GM23338 (cell line): ENCODE measurements around the gene MIEF2.

ENCODE experiments used
- CREB1 ChIP-seq: fragments of 250-450 bp; sonication (Bioruptor Pico); IDR thresholded peaks from 2 replicates; pipeline ENCODE4 v1.5.0; 2020; ENCODE audit warnings: low read depth, mild to moderate bottlenecking, moderate library complexity
- ETS1 ChIP-seq: IDR thresholded peaks from 2 replicates; pipeline ENCODE4 v1.6.1; 2016; ENCODE audit warnings: antibody characterized with exemption
- EZH2 ChIP-seq: fragments of 200-600 bp; sonication (generic); IDR thresholded peaks from one replicate; pipeline ENCODE4 v1.8.0; 2017; ENCODE audit warnings: antibody characterized with exemption, mild to moderate bottlenecking, low read depth; ENCODE audit not compliant: unreplicated experiment
- EZH2phosphoT487 ChIP-seq: fragments of 200-600 bp; sonication (generic); IDR thresholded peaks from one replicate; pipeline ENCODE4 v1.8.1; 2018; ENCODE audit warnings: antibody characterized with exemption; ENCODE audit not compliant: unreplicated experiment
- JUNB ChIP-seq: IDR thresholded peaks from one replicate; pipeline ENCODE4 v1.6.1; 2016; ENCODE audit warnings: antibody characterized with exemption; ENCODE audit not compliant: unreplicated experiment
- NANOG ChIP-seq: IDR thresholded peaks from 2 replicates; pipeline ENCODE4 v1.6.1; 2016; ENCODE audit warnings: antibody characterized with exemption, borderline replicate concordance
- POLR2AphosphoS5 ChIP-seq: IDR thresholded peaks from 2 replicates; pipeline ENCODE4 v1.6.1; 2016; ENCODE audit warnings: antibody characterized with exemption, low read depth
- ZNF114 ChIP-seq: fragments of 250-450 bp; sonication (Bioruptor Pico); IDR thresholded peaks from 2 replicates; pipeline ENCODE4 v1.5.0; 2020; ENCODE audit warnings: mild to moderate bottlenecking, moderate library complexity
- ZNF462 ChIP-seq: fragments of 250-450 bp; sonication (Bioruptor Pico); IDR thresholded peaks from 2 replicates; pipeline ENCODE4 v1.5.0; 2020; ENCODE audit warnings: mild to moderate bottlenecking, moderate library complexity
- TF ChIP-seq, protein P1 (sequence below): IDR thresholded peaks from one replicate; pipeline ENCODE4 v1.6.1; 2018; ENCODE audit warnings: antibody characterized with exemption; ENCODE audit not compliant: unreplicated experiment
- TF ChIP-seq, protein P2 (sequence below), 2 experiments: fragments of 200-600 bp in 1 of 2; sonication (generic) in 1 of 2; conservative IDR thresholded peaks; 2 replicates each; pipeline versions ENCODE4 v1.5.1 to v1.6.1; 2016 to 2017; ENCODE audit warnings: antibody characterized with exemption in 2 of 2, low read depth in 2 of 2, mild to moderate bottlenecking in 2 of 2, moderate library complexity in 1 of 2

DNA sequence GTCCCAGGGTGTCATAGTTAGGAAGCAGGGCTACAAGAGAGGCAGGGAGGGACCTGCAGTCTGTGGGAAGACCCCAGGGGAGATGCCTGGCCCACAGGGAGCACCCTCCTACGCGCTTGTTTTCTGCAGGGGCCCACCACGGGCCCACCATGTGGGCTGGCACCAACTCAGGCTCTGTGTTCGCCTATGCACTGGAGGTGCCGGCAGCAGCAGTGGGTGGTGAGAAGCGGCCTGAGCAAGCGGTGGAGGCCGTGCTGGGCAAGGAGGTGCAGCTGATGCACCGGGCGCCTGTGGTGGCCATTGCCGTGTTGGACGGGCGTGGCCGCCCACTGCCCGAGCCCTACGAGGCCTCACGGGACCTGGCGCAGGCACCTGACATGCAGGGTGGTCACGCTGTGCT, 20.0 kb upstream of the MIEF2 start:
- TF ChIP-seq ZNF462 (CRISPR knock-in tag) (no peak), ETS1 (no peak), EZH2 (no peak), ZNF114 (no peak), POLR2AphosphoS5 (no peak), EZH2phosphoT487 (no peak), JUNB (no peak), NANOG (no peak), CREB1 (no peak)
- TF ChIP-seq, protein P1, sequence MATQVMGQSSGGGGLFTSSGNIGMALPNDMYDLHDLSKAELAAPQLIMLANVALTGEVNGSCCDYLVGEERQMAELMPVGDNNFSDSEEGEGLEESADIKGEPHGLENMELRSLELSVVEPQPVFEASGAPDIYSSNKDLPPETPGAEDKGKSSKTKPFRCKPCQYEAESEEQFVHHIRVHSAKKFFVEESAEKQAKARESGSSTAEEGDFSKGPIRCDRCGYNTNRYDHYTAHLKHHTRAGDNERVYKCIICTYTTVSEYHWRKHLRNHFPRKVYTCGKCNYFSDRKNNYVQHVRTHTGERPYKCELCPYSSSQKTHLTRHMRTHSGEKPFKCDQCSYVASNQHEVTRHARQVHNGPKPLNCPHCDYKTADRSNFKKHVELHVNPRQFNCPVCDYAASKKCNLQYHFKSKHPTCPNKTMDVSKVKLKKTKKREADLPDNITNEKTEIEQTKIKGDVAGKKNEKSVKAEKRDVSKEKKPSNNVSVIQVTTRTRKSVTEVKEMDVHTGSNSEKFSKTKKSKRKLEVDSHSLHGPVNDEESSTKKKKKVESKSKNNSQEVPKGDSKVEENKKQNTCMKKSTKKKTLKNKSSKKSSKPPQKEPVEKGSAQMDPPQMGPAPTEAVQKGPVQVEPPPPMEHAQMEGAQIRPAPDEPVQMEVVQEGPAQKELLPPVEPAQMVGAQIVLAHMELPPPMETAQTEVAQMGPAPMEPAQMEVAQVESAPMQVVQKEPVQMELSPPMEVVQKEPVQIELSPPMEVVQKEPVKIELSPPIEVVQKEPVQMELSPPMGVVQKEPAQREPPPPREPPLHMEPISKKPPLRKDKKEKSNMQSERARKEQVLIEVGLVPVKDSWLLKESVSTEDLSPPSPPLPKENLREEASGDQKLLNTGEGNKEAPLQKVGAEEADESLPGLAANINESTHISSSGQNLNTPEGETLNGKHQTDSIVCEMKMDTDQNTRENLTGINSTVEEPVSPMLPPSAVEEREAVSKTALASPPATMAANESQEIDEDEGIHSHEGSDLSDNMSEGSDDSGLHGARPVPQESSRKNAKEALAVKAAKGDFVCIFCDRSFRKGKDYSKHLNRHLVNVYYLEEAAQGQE = no peak
- TF ChIP-seq, protein P2, sequence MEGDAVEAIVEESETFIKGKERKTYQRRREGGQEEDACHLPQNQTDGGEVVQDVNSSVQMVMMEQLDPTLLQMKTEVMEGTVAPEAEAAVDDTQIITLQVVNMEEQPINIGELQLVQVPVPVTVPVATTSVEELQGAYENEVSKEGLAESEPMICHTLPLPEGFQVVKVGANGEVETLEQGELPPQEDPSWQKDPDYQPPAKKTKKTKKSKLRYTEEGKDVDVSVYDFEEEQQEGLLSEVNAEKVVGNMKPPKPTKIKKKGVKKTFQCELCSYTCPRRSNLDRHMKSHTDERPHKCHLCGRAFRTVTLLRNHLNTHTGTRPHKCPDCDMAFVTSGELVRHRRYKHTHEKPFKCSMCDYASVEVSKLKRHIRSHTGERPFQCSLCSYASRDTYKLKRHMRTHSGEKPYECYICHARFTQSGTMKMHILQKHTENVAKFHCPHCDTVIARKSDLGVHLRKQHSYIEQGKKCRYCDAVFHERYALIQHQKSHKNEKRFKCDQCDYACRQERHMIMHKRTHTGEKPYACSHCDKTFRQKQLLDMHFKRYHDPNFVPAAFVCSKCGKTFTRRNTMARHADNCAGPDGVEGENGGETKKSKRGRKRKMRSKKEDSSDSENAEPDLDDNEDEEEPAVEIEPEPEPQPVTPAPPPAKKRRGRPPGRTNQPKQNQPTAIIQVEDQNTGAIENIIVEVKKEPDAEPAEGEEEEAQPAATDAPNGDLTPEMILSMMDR (conservative IDR thresholded peaks at IDR 0.05; ENCODE audit: low read depth in 2 of 2) = no peak
